ENCODE results near the gene TEP1.

DNA sequence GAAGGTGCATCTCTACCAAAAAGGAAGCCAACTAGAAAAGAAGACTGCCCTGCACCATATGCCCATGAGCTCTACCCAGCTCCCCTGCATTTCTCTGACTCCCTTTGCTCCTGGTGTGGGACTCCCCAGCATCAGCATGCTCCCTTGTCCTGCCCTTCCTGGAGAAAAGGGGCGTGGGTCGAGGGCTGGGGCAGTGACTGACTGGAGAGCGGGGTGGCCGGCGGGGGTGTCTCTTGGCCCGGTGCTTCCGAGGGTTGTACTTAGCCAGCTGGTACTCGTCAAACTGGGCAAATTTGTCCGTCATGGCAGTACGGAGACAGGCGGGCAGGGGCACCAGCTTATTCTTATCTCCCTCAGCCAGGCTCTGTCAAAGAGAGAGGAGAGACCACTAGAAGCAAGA lies 9.8 kb downstream of the TEP1 start:
- TF ChIP-seq, protein P1, sequence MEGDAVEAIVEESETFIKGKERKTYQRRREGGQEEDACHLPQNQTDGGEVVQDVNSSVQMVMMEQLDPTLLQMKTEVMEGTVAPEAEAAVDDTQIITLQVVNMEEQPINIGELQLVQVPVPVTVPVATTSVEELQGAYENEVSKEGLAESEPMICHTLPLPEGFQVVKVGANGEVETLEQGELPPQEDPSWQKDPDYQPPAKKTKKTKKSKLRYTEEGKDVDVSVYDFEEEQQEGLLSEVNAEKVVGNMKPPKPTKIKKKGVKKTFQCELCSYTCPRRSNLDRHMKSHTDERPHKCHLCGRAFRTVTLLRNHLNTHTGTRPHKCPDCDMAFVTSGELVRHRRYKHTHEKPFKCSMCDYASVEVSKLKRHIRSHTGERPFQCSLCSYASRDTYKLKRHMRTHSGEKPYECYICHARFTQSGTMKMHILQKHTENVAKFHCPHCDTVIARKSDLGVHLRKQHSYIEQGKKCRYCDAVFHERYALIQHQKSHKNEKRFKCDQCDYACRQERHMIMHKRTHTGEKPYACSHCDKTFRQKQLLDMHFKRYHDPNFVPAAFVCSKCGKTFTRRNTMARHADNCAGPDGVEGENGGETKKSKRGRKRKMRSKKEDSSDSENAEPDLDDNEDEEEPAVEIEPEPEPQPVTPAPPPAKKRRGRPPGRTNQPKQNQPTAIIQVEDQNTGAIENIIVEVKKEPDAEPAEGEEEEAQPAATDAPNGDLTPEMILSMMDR (IDR thresholded peaks at IDR 0.05) = no peak
- no peak for TF ChIP-seq ZFX (IDR thresholded peaks at IDR 0.05; ENCODE audit: borderline replicate concordance)
